IMR-90 (cell line): ENCODE data around the gene CBFA2T3. TPM values are rescaled to one million over a fixed set of nuclear protein-coding genes. Genes with fewer than 3 reads are reported as not detected.

ENCODE experiments used
- ATAC-seq: fragments of 200-7000 bp; cut with Tn5 transposase; 2 replicates; pipeline ENCODE4 v1.9.1; 2020; ENCODE audit warnings: low read depth, mild to moderate bottlenecking, moderate library complexity
- BruUV-seq: library from RNA; stranded (reverse); fragments of 400-500 nt; replicated peaks from 2 replicates; lab custom pipeline; 2021; lab: Mats Ljungman, UMichigan
- CTCF ChIA-PET: fragments of 300-600 bp; formaldehyde crosslinking; extraction: SDS; loops from one replicate; lab custom pipeline; 2021; ENCODE audit warnings: antibody characterized with exemption; lab: Yijun Ruan, JAX
- POLR2A ChIA-PET: fragments of 300-600 bp; sonication (Branson Sonifier 250); formaldehyde crosslinking; loops from one replicate; lab custom pipeline; 2022; ENCODE audit warnings: antibody characterized with exemption; ENCODE audit not compliant: unreplicated experiment; lab: Charles Lee
- DNase-seq: peaks from one replicate; pipeline ENCODE4 v3.0.0; 2013
- H2AFZ ChIP-seq: replicated peaks from 2 replicates; pipeline ENCODE3; 2013; ENCODE audit warnings: low read length, mild to moderate bottlenecking; ENCODE audit not compliant: poor library complexity
- H2AK5ac ChIP-seq: 2 replicates; pipeline ENCODE4 v1.6.1; 2013; ENCODE audit warnings: low read depth, low read length, inconsistent platforms
- H2AK9ac ChIP-seq: replicated peaks from 2 replicates; pipeline ENCODE3; 2013; ENCODE audit warnings: mild to moderate bottlenecking, low read depth, low read length, moderate library complexity; ENCODE audit not compliant: poor library complexity
- H2BK120ac ChIP-seq: 2 replicates; pipeline ENCODE4 v1.6.1; 2013; ENCODE audit warnings: low read depth, low read length, inconsistent platforms
- H2BK15ac ChIP-seq: 3 replicates; pipeline ENCODE4 v1.6.1; 2013; ENCODE audit warnings: low read depth, low read length, inconsistent platforms
- H2BK20ac ChIP-seq: 2 replicates; pipeline ENCODE4 v1.6.1; 2013; ENCODE audit warnings: low read depth, mild to moderate bottlenecking, inconsistent platforms, low read length, moderate library complexity
- H2BK5ac ChIP-seq: 2 replicates; pipeline ENCODE4 v1.6.1; 2013; ENCODE audit warnings: mild to moderate bottlenecking, low read depth, low read length, inconsistent platforms; ENCODE audit not compliant: poor library complexity, severe bottlenecking
- H3K14ac ChIP-seq: replicated peaks from 2 replicates; pipeline ENCODE4 v1.6.1; 2013; ENCODE audit warnings: low read depth, low read length, inconsistent platforms
- H3K18ac ChIP-seq: 2 replicates; pipeline ENCODE4 v1.6.1; 2013; ENCODE audit warnings: low read depth, low read length, control low read depth
- H3K23ac ChIP-seq: 2 replicates; pipeline ENCODE4 v1.6.1; 2013; ENCODE audit warnings: low read depth, low read length, inconsistent platforms
- H3K27ac ChIP-seq: 2 replicates; pipeline ENCODE4 v1.5.1; 2013; ENCODE audit warnings: mild to moderate bottlenecking, control low read depth, low read length; ENCODE audit not compliant: insufficient read depth
- H3K27me3 ChIP-seq: 2 replicates; pipeline ENCODE4 v1.6.1; 2013; ENCODE audit warnings: low read length; ENCODE audit not compliant: control insufficient read depth, insufficient read depth
- H3K36me3 ChIP-seq: 2 replicates; pipeline ENCODE4 v1.6.1; 2013; ENCODE audit warnings: low read length, mixed read lengths; ENCODE audit not compliant: control insufficient read depth, insufficient read depth
- H3K4ac ChIP-seq: 2 replicates; pipeline ENCODE4 v1.6.1; 2013; ENCODE audit warnings: low read depth, low read length, inconsistent platforms
- H3K4me1 ChIP-seq: 2 replicates; pipeline ENCODE4 v1.6.1; 2013; ENCODE audit warnings: low read length, mixed read lengths; ENCODE audit not compliant: control insufficient read depth, insufficient read depth
- H3K4me2 ChIP-seq: 2 replicates; pipeline ENCODE4 v1.6.1; 2013; ENCODE audit warnings: low read depth, mild to moderate bottlenecking, control low read depth, low read length, moderate library complexity
- H3K4me3 ChIP-seq: 2 replicates; pipeline ENCODE4 v1.5.1; 2013; ENCODE audit warnings: low read depth, mild to moderate bottlenecking, control low read depth, low read length, moderate library complexity; ENCODE audit not compliant: insufficient read depth
- H3K56ac ChIP-seq: 2 replicates; pipeline ENCODE4 v1.6.1; 2013; ENCODE audit warnings: low read length, inconsistent platforms; ENCODE audit not compliant: insufficient read depth; ENCODE audit errors: extremely low read depth
- H3K79me1 ChIP-seq, 2 experiments: 2 replicates each; pipeline ENCODE4 v1.6.1; 2013; ENCODE audit warnings: low read length in 2 of 2, inconsistent platforms in 1 of 2, low read depth in 1 of 2
- H3K9ac ChIP-seq: 2 replicates; pipeline ENCODE4 v1.6.1; 2013; ENCODE audit warnings: low read depth, low read length, control low read depth
- H3K9me1 ChIP-seq: 2 replicates; pipeline ENCODE4 v1.6.1; 2013; ENCODE audit warnings: low read length, inconsistent platforms; ENCODE audit not compliant: insufficient read depth
- H3K9me3 ChIP-seq: 2 replicates; pipeline ENCODE4 v1.6.1; 2013; ENCODE audit warnings: low read length; ENCODE audit not compliant: control insufficient read depth, insufficient read depth
- H4K20me1 ChIP-seq: 2 replicates; pipeline ENCODE4 v1.6.1; 2013; ENCODE audit warnings: low read length, inconsistent platforms; ENCODE audit not compliant: insufficient read depth
- H4K5ac ChIP-seq: 2 replicates; pipeline ENCODE4 v1.6.1; 2013; ENCODE audit warnings: mild to moderate bottlenecking, low read depth, low read length, control low read depth
- H4K8ac ChIP-seq, 2 experiments: 2 replicates each; pipeline ENCODE4 v1.6.1; 2013; ENCODE audit warnings: low read depth in 2 of 2, low read length in 2 of 2, control low read depth in 1 of 2, inconsistent platforms in 1 of 2
- H4K91ac ChIP-seq: 2 replicates; pipeline ENCODE4 v1.6.1; 2013; ENCODE audit warnings: low read depth, low read length, inconsistent platforms; ENCODE audit not compliant: insufficient read depth
- CEBPB ChIP-seq: IDR thresholded peaks from 2 replicates; pipeline ENCODE4 v1.6.1; 2012; ENCODE audit warnings: low read depth, low read length, improper control_type of control experiment
- MXI1 ChIP-seq: IDR thresholded peaks from 2 replicates; pipeline ENCODE4 v1.6.1; 2012; ENCODE audit warnings: low read depth, mild to moderate bottlenecking, low read length, moderate library complexity, borderline replicate concordance
- WGBS, 2 experiments: methylation state at CpG; one replicate each; pipeline versions ENCODE4 v1.1.5 to v1.1.7; 2013; ENCODE audit warnings: missing lambda C conversion rate in 2 of 2; ENCODE audit not compliant: insufficient read length in 1 of 2; ENCODE audit errors: extremely low coverage in 2 of 2; 5-methylcytosine and 5-hydroxymethylcytosine counted together
- dilution Hi-C: fragments of 300-500 bp; cut with HindIII; formaldehyde crosslinking; loops from one replicate; pipeline ENCODE4 v1.14.3; 2018; ENCODE audit warnings: low sequenced_read_pairs; ENCODE audit not compliant: unreplicated experiment
- in situ Hi-C: fragments of 300-500 bp; cut with MboI; formaldehyde crosslinking; loops from 3 replicates; pipeline ENCODE4 v1.14.3; 2019; ENCODE audit warnings: low sequenced_read_pairs, inconsistent platforms, mixed read lengths
- intact Hi-C: fragments of 100-400 bp; cut with micrococcal nuclease; formaldehyde crosslinking; loops from 2 replicates; pipeline ENCODE4 v1.10.0; 2022
- polyA plus RNA-seq, 3 experiments: library from polyadenylated mRNA; depleted of rRNA; stranded (reverse); fragments of >200 nt; gene quantifications; 2 replicates each; pipeline ENCODE4 v1.2.3, GENCODE V29; 2012; ENCODE audit warnings: low replicate concordance in 1 of 3
- total RNA-seq: library from RNA; depleted of rRNA; stranded (reverse); fragments of >200 nt; gene quantifications from 2 replicates; pipeline ENCODE4 v1.2.3, GENCODE V29; 2012
- TF ChIP-seq, protein P1 (sequence below): conservative IDR thresholded peaks from 2 replicates; pipeline ENCODE4 v1.5.1; 2012; ENCODE audit warnings: mild to moderate bottlenecking, low read depth, low read length, improper control_type of control experiment

CBFA2T3 gene
- total and polyA plus RNA-seq, 2 of the 4 experiments (the other 2 are of a cell fraction): not detected

GRCh38 chr16:88828711-88829110 is 148.3 kb downstream of the CBFA2T3 start:
- Histone ChIP-seq H4K5ac (no peak overlapping the region), H2BK5ac (no peak overlapping the region), H3K9me3 (no peaks in the 10 kb centered on the region), H3K4me2 (no peak overlapping the region), H3K27ac (no peak overlapping the region), H3K27me3 (no peaks in the 10 kb centered on the region), H3K79me1 (no peaks in the 10 kb centered on the region), H4K8ac (no peak overlapping the region), H3K14ac (no peak overlapping the region), H4K91ac (no peak overlapping the region), H3K56ac (no peak overlapping the region), H2AK9ac (no peak overlapping the region), H3K9me1 (no peaks in the 10 kb centered on the region), H3K9ac (no peak overlapping the region), H3K4me3 (no peak overlapping the region), H4K20me1 (peaks cover 4% of the 10 kb centered on the region; the same call in 1 of the 2 replicates), H3K4me1 (peaks cover 4% of the 10 kb centered on the region; the same call in 1 of the 2 replicates), H3K36me3 (peaks cover 23% of the 10 kb centered on the region), H2AK5ac (no peak overlapping the region), H3K23ac (no peak overlapping the region), H2BK120ac (no peak overlapping the region), H2BK15ac (no peak overlapping the region), H3K18ac (no peak overlapping the region), H2AFZ (no peak overlapping the region), H2BK20ac (no peak overlapping the region), H3K4ac (no peak overlapping the region)
- no peak for TF ChIP-seq MXI1
- TF ChIP-seq CEBPB: no peak
- TF ChIP-seq, protein P1, sequence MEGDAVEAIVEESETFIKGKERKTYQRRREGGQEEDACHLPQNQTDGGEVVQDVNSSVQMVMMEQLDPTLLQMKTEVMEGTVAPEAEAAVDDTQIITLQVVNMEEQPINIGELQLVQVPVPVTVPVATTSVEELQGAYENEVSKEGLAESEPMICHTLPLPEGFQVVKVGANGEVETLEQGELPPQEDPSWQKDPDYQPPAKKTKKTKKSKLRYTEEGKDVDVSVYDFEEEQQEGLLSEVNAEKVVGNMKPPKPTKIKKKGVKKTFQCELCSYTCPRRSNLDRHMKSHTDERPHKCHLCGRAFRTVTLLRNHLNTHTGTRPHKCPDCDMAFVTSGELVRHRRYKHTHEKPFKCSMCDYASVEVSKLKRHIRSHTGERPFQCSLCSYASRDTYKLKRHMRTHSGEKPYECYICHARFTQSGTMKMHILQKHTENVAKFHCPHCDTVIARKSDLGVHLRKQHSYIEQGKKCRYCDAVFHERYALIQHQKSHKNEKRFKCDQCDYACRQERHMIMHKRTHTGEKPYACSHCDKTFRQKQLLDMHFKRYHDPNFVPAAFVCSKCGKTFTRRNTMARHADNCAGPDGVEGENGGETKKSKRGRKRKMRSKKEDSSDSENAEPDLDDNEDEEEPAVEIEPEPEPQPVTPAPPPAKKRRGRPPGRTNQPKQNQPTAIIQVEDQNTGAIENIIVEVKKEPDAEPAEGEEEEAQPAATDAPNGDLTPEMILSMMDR: no peak
- POLR2A ChIA-PET: no interaction called here
- dilution Hi-C loops: no loop called here
- DNase-seq: no peak
- no peak for ATAC-seq
- 94% methylated on average over 7 of the region's 24 CpGs; no CpG with 5 or more reads in 1 of the 2 experiments for WGBS, 2 experiments
- CTCF ChIA-PET: no interaction called here
- in situ Hi-C loops: no loop called here
- intact Hi-C loops: no loop called here
- BruUV-seq: no TSS peak
